Gastrocnemius medialis (tissue), 4 donors: ENCODE results near the gene PHTF1. TPM values are rescaled to one million over a fixed set of nuclear protein-coding genes. Genes with fewer than 3 reads are reported as not detected.

Experiments used
- ATAC-seq, 2 donors: fragments of 150-250 bp; one replicate each; pipeline ENCODE4 v1.9.1; 2016
- DNase-seq, 2 donors: peaks; one replicate each; pipeline ENCODE4 v3.0.0-alpha.2; 2019
- H3K27ac ChIP-seq, 4 donors: fragments of 200-600 bp; sonication (generic); 1 replicate in 1 of 4; 2 replicates in 3 of 4; pipeline ENCODE4 v1.5.1; 2016 to 2018; ENCODE audit warnings: mild to moderate bottlenecking in 2 of 4, moderate library complexity in 1 of 4
- H3K27me3 ChIP-seq, 3 donors: fragments of 200-600 bp; sonication (generic) in 2 of 3; 1 replicate in 1 of 3; 2 replicates in 2 of 3; pipeline versions ENCODE4 v1.5.1 to v1.6.0; 2016 to 2019; ENCODE audit warnings: mild to moderate bottlenecking in 1 of 3, moderate library complexity in 1 of 3
- H3K36me3 ChIP-seq, 2 donors: fragments of 200-600 bp; sonication (generic) in 1 of 2; one replicate each; pipeline ENCODE4 v1.5.1; 2017 to 2018
- H3K4me1 ChIP-seq, 2 donors: fragments of 200-600 bp; sonication (generic) in 1 of 2; one replicate each; pipeline ENCODE4 v1.5.1; 2016 to 2017; ENCODE audit warnings: mild to moderate bottlenecking in 2 of 2
- H3K4me3 ChIP-seq, 4 donors: fragments of 200-600 bp; sonication (generic) in 3 of 4; 1 replicate in 1 of 4; 2 replicates in 3 of 4; pipeline ENCODE4 v1.5.1; 2016 to 2019; ENCODE audit warnings: mild to moderate bottlenecking in 2 of 4
- H3K9me3 ChIP-seq, 3 donors: fragments of 200-600 bp; sonication (generic) in 2 of 3; 1 replicate in 1 of 3; 2 replicates in 2 of 3; pipeline ENCODE4 v1.5.1; 2016 to 2019
- POLR2A ChIP-seq, 2 donors: fragments of 450-650 bp; IDR thresholded peaks; one replicate each; pipeline ENCODE4 v1.6.1; 2017; ENCODE audit warnings: antibody characterized with exemption in 2 of 2, mild to moderate bottlenecking in 2 of 2, moderate library complexity in 2 of 2
- in situ Hi-C, 4 donors: fragments of 200-750 bp; cut with MboI; loops; one replicate each; pipeline versions ENCODE4 v1.15.0 to v1.8.0; 2017; ENCODE audit warnings: low sequenced_read_pairs in 4 of 4
- intact Hi-C: fragments of 100-400 bp; cut with DNase I; formaldehyde crosslinking; loops from one replicate; pipeline ENCODE4 v1.15.1; 2023; ENCODE audit warnings: low total_unique reads
- total RNA-seq, 4 donors: library from RNA; depleted of rRNA; stranded (reverse); fragments of >200 nt; gene quantifications; one replicate each; pipeline versions ENCODE4 v1.1.0 to v1.2.3, GENCODE V29; 2016
- TF ChIP-seq, protein P1 (sequence below), 5 experiments: fragments of 450-650 bp in 3 of 5; fragments of 200-600 bp in 2 of 5; sonication (generic) in 2 of 5; IDR thresholded peaks in 4 of 5; conservative IDR thresholded peaks in 1 of 5; 1 replicate in 4 of 5; 2 replicates in 1 of 5; pipeline ENCODE4 v1.5.1; 2016 to 2019; ENCODE audit warnings: antibody characterized with exemption in 5 of 5, mild to moderate bottlenecking in 3 of 5, moderate library complexity in 3 of 5

The PHTF1 gene
- total RNA-seq, 4 donors from 2014 or later = 6.7 to 20.0 (median 9.9) TPM

DNA sequence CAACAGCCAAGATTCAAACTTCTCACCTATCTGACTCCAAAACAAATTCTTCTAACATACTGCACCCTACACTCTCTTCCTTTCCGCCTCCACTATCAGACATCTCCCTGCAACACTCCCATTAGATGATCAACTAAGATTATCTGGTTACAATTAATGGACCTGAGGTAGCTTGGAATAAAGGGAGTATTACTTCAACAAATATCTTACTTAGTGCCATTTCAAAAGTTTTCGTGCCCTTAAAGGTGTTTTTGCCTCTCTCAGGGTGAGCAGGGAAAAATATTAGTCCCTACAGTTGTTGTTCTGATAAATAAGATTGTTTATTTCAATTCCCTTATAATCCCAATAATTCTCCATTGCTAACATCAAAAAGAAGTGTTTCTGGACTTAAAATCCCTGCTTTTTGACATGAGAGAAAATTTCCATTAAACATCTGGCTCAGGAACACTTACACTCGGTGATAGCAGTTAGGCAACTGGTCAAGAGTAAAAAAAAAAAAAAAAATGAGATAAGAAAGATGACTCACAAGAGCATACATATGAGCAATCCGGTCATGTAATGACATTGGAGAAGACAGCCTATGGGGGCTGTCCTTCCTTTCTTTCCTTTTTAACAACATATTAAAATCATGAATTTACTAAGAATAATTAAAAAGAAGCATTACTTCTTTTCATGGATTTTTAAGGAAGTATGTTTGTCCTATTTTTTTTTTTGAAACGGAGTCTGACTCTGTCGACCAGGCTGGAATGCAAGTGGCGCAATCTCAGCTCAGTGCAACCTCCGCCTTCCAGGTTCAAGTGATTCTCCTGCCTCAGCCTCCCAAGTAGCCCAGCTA is 45.4 kb upstream of the PHTF1 start:
- H3K36me3 ChIP-seq = no peaks in the 10 kb centered on the region
- peak overlapping the region in 3 of 4 donors; percentile 22 to 57 (median 34) for H3K27ac ChIP-seq
- intact Hi-C loops = loop anchor here (10.0 kb wide), 1 partner anchor 700 kb away; no protein-coding TSS in a partner anchor
- in situ Hi-C loops = no loop called here
- ATAC-seq = peak; percentile 63 to 67
- no peaks in the 10 kb centered on the region for H3K27me3 ChIP-seq
- H3K4me1 ChIP-seq = peaks cover 49 to 81% of the 10 kb centered on the region in 2 donors
- H3K4me3 ChIP-seq = peak overlapping the region in 1 of 4 donors; percentile 5
- no peak for DNase-seq
- H3K9me3 ChIP-seq = no peaks in the 10 kb centered on the region
- TF ChIP-seq, protein P1, sequence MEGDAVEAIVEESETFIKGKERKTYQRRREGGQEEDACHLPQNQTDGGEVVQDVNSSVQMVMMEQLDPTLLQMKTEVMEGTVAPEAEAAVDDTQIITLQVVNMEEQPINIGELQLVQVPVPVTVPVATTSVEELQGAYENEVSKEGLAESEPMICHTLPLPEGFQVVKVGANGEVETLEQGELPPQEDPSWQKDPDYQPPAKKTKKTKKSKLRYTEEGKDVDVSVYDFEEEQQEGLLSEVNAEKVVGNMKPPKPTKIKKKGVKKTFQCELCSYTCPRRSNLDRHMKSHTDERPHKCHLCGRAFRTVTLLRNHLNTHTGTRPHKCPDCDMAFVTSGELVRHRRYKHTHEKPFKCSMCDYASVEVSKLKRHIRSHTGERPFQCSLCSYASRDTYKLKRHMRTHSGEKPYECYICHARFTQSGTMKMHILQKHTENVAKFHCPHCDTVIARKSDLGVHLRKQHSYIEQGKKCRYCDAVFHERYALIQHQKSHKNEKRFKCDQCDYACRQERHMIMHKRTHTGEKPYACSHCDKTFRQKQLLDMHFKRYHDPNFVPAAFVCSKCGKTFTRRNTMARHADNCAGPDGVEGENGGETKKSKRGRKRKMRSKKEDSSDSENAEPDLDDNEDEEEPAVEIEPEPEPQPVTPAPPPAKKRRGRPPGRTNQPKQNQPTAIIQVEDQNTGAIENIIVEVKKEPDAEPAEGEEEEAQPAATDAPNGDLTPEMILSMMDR (IDR thresholded peaks at IDR 0.05 in 4 of 5, conservative IDR thresholded peaks at IDR 0.05 in 1 of 5) = no peak
- TF ChIP-seq POLR2A (IDR thresholded peaks at IDR 0.05) = no peak

DNA sequence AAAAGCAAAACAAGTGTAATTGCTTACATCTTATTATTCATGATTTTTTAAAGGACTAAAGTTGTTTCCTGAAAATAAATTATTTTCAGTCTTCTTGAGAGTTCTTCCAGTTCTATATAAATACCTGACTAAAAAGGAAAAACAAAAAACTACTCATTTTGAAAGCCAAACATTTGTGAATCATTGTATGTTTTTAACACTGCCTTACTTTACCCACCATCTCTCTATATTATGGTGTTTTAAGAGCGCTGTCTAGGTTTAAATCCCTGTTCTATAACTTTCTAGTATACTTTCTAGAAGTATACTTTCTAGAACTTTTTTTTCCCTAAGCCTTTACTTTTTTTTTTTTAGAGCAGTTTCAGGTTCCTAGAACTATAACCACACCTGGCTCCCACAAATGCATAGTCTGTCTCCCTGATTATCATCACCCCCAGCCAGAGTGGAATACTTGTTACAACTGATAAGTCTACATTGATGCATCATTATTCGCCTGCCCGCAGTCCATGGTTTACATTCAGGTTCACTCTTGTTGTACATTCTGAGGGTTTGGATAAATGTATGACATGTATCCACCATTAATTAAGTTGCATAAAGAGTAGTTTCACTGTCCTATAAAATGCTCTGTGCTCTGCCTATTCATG is 43.2 kb upstream of the PHTF1 start:
- H3K4me1 ChIP-seq = peaks cover 53 to 77% of the 10 kb centered on the region in 2 donors
- no peak for ATAC-seq

DNA sequence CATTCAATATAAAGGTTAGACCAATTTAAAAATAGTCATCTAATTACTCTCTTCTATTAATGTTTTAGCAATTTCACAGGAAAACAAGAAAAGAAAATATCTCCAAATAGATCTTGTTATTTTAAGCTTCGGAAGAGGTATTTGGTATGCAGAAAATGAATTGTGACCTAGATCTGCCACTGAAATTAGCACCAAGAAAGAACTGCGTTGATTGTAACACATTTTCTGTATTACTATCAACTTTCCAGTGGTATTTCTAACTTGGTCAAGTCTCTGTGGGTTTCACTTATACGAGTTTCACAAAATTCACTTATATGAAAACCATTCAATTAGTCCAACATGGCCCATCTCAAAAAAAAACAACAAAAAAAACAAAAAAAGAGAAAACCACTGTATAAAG is 41.2 kb upstream of the PHTF1 start:
- Histone ChIP-seq H3K27ac (peak overlapping the region in 1 of 4 donors; percentile 17), H3K9me3 (no peaks in the 10 kb centered on the region), H3K36me3 (no peaks in the 10 kb centered on the region), H3K27me3 (no peaks in the 10 kb centered on the region), H3K4me1 (peaks cover 61 to 73% of the 10 kb centered on the region in 2 donors), H3K4me3 (no peak overlapping the region)
- in situ Hi-C loops = no loop called here
- intact Hi-C loops = loop anchor here (10.0 kb wide), 1 partner anchor 704 kb away; no protein-coding TSS in a partner anchor
- TF ChIP-seq, protein P1 (IDR thresholded peaks at IDR 0.05 in 4 of 5, conservative IDR thresholded peaks at IDR 0.05 in 1 of 5) = no peak
- TF ChIP-seq POLR2A (IDR thresholded peaks at IDR 0.05) = no peak
- DNase-seq = no peak
- ATAC-seq = no peak

More for the DNA sequence above, 43.2 kb upstream of the PHTF1 start:
- Histone ChIP-seq H3K27me3 (no peaks in the 10 kb centered on the region), H3K4me3 (no peak overlapping the region), H3K27ac (no peak overlapping the region), H3K36me3 (no peaks in the 10 kb centered on the region), H3K9me3 (no peaks in the 10 kb centered on the region)
- intact Hi-C loops = loop anchor here (10.0 kb wide), 1 partner anchor 702 kb away; no protein-coding TSS in a partner anchor
- DNase-seq = no peak
- no peak for TF ChIP-seq POLR2A (IDR thresholded peaks at IDR 0.05)
- TF ChIP-seq, protein P1 (IDR thresholded peaks at IDR 0.05 in 4 of 5, conservative IDR thresholded peaks at IDR 0.05 in 1 of 5) = no peak
- in situ Hi-C loops = no loop called here

DNA sequence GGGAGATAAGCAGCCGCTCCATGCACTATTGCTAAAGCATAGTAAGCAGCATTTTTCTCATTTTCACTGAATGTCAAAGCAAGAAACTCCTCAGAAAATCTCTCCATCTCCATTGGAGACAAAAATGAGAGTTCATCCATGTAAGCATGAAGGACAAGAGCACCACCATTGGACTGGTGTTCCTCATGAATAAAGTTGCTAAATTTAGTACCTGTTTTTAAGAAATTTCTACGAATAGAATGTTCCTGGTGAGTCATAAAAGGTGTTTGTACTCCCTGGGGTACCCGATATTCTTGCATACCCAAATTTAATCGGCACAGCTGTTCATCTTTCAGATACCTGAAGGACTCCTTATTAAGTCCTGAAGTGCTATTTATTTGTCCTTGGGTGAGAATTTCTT is 38.2 kb upstream of the PHTF1 start:
- ATAC-seq = peak in 1 of 2 donors; percentile 51
- no peak for TF ChIP-seq POLR2A (IDR thresholded peaks at IDR 0.05)
- TF ChIP-seq, protein P1 (IDR thresholded peaks at IDR 0.05 in 4 of 5, conservative IDR thresholded peaks at IDR 0.05 in 1 of 5) = no peak
- Histone ChIP-seq H3K4me3 (peak overlapping the region in 1 of 4 donors; percentile 3), H3K27ac (peak overlapping the region in 3 of 4 donors; percentile 39 to 57 (median 41)), H3K27me3 (no peaks in the 10 kb centered on the region), H3K4me1 (peaks cover 43 to 55% of the 10 kb centered on the region in 2 donors), H3K36me3 (no peaks in the 10 kb centered on the region), H3K9me3 (no peaks in the 10 kb centered on the region)
- no peak for DNase-seq
- in situ Hi-C loops (no loop called here), intact Hi-C loops (no loop called here)
